Stimulated activated CD8-positive, alpha-beta memory T cell treated with anti-CD3 and anti-CD28 coated beads, Interleukin-12 subunit alpha, Interleukin-12 subunit beta, amount 100 ng/mL, for 1 hour (primary cell): ENCODE measurements around the gene FCGBP.
"Not testable (repeated sequence)": the region's sequence is repeated elsewhere in the genome, so short reads cannot be mapped to it uniquely, and the experiment has no call there.

Experiments
- DNase-seq: peaks from one replicate; pipeline ENCODE4 v3.0.0-alpha.2; 2020; ENCODE audit warnings: low read depth

The FCGBP gene

GRCh38 chr19:39917561-39918182 lies 16.8 kb downstream of the FCGBP start:
- DNase-seq, result no peak

- DNase-seq, result no peak
These were observed 17.5 kb downstream of the FCGBP start for GRCh38 chr19:39916851-39917396.

- DNase-seq, result no peak
These were observed 18.2 kb downstream of the FCGBP start for GRCh38 chr19:39916236-39916635.

- DNase-seq, result no peak
These were observed 18.6 kb downstream of the FCGBP start for GRCh38 chr19:39915848-39916215.

GRCh38 chr19:39915101-39915847 lies 19.2 kb downstream of the FCGBP start:
- DNase-seq, result no peak

- DNase-seq, result no peak
These were observed 20.6 kb downstream of the FCGBP start for GRCh38 chr19:39913682-39914333.

- DNase-seq, result no peak
These were observed 25.6 kb downstream of the FCGBP start for GRCh38 chr19:39908803-39909202.

GRCh38 chr19:39906820-39907611 lies 27.4 kb downstream of the FCGBP start:
- no peak for DNase-seq

- DNase-seq, result no peak
These were observed 28.2 kb downstream of the FCGBP start for GRCh38 chr19:39906283-39906682.

- DNase-seq, result not testable (repeated sequence)
These were observed 30.8 kb downstream of the FCGBP start for GRCh38 chr19:39903486-39904091.

- not testable (repeated sequence) for DNase-seq
These were observed 32.1 kb downstream of the FCGBP start for GRCh38 chr19:39902326-39902725.

- not testable (repeated sequence) for DNase-seq
These were observed 32.8 kb downstream of the FCGBP start for GRCh38 chr19:39901681-39902080.

- DNase-seq, result not testable (repeated sequence)
These were observed 35.6 kb downstream of the FCGBP start for GRCh38 chr19:39898858-39899257.

GRCh38 chr19:39897511-39898245 lies 36.8 kb downstream of the FCGBP start:
- not testable (repeated sequence) for DNase-seq

- not testable (repeated sequence) for DNase-seq
These were observed 39.3 kb downstream of the FCGBP start for GRCh38 chr19:39895096-39895495.

- not testable (repeated sequence) for DNase-seq
These were observed 40.2 kb downstream of the FCGBP start for GRCh38 chr19:39894236-39894606.

GRCh38 chr19:39893366-39894235 lies 40.8 kb downstream of the FCGBP start:
- not testable (repeated sequence) for DNase-seq

GRCh38 chr19:39892506-39892902 lies 41.9 kb downstream of the FCGBP start:
- DNase-seq, result not testable (repeated sequence)

GRCh38 chr19:39891660-39892505 lies 42.6 kb downstream of the FCGBP start:
- DNase-seq, result not testable (repeated sequence)
